Hematopoietic multipotent progenitor cell treated with erythropoietin and hydrocortisone succinate and interleukin-3 and kit ligand, for 15 days (in vitro differentiated cells): Measurements from ENCODE around the gene WDR90.

ENCODE experiments used
- DNase-seq: peaks from one replicate; pipeline ENCODE4 v3.0.0-alpha.2; 2015; ENCODE audit warnings: low spot score

WDR90 gene

GRCh38 chr16:648781-649589 lies at the start of gene WDR90:
TSS of gene WDR90 (plus strand) at chr16:649365. CDS start at chr16:649417, 52 bp downstream.
- peak; percentile 94 for DNase-seq

GRCh38 chr16:600781-601180 lies 48.4 kb upstream of the WDR90 start:
- DNase-seq: peak; percentile 24

- no peak for DNase-seq
These were observed 45.2 kb upstream of the WDR90 start for GRCh38 chr16:603933-604332.

GRCh38 chr16:606656-607307 lies 42.4 kb upstream of the WDR90 start:
- DNase-seq: no peak

GRCh38 chr16:608019-608418 lies 41.1 kb upstream of the WDR90 start:
- no peak for DNase-seq

DNA sequence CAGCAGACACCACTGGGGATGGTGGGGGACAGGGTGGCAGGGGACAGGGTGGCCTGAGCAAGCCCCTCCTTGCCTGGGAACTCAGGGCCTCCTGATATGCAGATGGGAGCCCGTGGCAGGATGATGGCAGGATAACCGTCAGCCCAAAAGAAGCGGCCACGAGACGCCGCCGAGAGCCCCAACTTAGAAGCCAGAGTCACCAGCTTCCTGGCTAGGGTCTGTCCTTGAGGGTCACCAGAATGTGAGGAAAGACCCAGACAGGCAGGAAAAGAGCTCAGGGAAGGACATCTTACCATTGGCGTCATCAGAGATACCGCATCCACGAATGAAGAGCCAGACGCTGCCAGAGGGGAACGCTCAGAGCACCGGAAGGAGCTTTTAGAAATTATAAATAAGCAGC lies 39.8 kb upstream of the WDR90 start:
- DNase-seq: no peak

DNA sequence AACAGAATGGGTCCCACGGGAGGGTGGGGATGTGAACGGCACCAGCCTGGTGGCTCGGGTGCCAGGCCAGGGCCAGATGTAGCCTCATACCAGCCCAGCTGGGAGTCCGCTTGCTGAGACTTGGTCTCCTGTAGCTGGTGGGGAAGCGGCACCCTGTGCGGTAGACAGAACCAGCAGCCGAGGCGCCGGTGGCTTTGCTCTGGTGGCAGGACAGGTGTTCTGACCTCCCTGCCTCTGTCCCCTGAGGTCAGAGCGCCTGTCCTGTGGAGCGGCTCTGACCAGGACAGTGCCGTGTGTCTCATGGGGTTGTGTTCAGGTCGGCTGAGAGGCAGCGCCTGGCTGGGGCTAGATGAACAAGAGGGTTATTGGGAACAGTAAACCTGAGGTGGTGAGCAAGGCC lies 39.2 kb upstream of the WDR90 start:
- no peak for DNase-seq

DNA sequence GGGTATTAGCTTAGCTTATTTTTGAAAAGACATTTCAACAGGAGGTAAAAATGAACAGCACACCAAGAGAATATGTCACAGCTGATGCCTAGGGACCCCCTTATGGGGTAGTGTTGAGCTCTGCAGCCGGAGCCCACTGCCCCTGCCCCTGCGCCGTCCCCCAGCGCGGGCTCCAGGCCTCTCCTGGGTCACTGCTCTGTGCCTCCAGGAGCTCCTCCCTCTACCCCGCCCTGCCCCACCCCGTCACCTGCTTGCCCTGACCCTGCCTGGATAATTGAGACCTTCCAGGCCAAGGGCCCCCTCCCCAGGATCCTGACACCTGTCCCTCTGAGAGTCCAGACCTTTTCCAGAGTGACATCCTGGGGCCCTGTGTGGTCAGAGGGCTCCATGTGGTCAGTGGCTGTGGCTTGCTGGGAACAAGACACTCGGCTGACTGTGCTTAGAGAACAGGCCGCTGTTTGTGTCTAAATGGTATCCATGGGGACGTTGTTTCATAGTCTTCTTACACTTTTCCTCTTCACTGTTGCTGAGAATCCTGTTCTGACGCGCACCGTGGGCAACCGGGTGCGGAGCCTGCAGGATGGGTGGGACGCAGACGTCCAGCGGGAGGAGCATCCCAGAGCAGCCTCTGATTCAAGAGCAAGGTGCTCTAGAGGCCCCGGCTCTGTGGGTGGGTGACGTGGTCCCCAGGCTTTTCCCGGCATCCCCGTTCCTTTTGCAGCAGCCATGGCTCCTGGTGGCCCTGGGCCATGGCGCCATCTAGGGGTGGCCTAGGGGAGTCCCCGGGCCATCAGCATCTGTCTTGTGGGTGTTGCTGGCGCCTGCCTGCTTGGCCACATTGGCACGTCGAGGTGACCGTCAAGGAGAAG lies 38.4 kb upstream of the WDR90 start:
- DNase-seq: peak; percentile 56

DNA sequence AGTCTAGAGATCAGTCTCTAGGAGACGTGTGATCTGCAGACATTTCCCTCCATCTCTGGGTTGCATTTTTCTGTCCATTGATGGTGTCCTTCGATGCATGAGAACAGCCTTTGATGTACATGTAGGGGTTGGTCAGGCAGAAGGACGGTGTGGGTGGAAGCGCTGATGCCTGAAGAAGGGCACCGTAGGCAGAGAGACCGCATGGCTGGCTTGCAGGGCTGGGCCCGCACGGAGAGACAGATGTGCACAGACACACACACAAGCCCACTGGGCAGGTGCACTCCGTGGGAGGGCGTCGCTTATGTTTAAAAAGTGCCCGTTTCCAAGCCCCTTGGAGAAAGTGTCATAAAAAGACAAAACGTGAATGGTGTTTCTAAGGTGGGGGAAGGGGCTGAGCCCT lies 34.0 kb upstream of the WDR90 start:
- DNase-seq: no peak

- no peak for DNase-seq
These were observed 32.2 kb upstream of the WDR90 start for GRCh38 chr16:616733-617586.

DNA sequence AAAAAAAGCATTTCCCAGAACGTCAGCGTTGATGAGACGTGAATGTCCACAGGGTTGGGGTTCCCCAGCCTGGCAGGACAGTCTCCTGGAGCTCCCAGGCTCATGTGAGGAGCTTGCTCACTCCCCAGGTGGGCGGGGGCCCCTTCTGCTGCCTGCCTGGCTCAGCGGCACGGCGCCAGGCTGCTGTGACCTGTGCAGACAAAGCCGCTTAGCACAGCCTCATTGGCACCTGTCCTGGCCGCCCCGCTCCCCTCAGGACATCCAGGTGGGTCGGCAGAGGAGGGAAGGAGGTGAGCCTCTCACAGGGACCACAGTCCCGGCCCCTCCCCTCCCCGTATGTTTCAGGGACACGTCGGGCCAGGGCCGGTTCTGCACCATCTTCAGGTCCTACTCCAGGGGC lies 31.3 kb upstream of the WDR90 start:
- no peak for DNase-seq

DNA sequence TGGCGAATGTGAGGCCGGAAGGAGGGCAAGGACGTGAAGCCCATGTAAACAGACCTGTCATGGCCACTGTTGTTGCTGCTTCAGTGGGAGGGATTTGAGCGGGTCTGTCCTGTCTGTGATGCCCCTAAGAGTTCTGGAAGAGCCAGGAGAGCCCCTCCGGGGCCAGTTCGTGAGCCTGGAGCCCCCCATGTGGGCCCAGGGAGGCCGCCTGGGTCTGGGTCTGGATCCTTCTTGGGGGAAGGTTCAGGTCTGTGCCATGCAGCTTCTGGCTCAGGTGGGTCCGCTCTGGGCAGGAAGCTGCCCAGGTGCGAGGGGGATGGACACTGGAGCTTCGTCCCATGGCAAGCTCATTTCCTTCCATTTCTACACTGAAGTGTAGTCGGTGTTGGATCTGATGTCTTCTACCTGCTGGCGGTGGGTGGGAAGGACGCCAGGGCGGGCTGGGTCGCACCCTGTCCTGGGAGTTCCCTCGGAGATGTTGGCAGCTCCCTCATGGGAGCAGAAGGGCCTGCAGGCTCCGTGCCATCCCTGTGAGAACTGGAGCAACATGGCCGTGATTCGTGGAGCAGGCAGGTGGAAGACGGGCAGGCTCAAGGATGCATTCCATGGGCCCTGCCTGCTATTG lies 29.6 kb upstream of the WDR90 start:
- no peak for DNase-seq

DNA sequence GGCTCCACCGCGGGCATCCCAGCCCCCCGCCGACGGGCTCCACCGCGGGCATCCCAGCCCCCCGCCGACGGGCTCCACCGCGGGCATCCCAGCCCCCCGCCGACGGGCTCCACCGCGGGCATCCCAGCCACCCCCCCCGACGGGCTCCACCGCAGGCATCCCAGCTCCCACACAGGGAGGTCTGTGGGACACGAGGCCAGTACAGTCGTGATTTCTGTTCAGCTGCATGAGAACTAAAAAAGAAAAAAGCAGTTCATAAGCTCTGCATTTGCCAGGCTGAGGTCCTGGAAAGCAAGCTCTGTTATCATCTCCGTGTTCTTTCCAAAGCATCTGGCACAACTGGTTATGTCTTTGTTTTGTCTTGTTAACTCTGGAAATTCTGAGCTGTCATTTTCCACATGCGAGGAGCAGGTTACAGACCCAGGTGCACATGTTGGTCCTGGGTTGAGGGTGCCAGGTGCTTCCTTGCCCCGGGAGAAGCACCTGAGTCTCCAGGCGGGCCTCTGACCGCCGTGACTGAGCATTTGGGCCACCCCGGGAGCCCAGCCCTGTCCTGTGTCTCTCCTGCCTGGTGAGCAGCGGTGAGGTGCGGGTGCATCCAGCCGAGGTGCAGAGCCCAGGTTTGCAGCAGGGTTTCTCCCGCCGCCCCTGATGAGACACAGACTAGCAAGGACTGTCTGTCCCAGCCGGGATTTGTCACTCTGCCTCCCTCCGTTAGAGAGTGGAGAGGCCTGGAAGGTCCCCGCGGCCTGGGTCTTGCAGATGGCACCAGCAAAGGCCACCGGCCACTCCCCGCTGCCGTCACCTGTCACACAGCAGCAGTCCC lies 28.3 kb upstream of the WDR90 start:
- no peak for DNase-seq

DNA sequence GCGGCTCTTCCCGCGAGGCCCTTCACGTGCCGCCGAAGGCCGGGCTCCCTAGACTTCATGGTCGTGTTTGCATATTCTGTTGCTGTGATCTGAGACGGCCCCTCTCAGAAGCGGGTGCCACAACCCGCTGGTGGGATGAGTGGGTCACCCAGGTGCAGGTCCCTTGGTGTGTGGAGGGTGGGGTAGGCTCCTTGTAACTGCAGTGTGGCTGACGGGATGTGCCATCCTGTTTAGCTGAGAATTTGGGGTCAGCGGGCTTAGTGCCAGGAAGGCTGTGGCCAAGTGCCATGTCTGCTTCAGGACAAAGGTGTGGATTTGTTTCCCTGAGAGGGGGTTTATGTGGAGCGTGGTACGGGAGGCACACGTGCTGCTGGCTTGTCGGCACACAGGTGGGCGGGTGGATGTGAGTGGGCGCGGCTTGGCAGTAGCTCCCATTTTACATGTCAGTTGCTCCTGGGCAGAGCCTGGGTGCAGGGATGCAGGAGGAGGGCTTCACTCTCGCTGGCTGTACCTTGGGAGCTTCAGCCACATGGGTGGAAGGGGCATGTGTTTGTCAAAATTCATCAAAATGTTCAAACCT lies 27.5 kb upstream of the WDR90 start:
- DNase-seq: peak; percentile 12

DNA sequence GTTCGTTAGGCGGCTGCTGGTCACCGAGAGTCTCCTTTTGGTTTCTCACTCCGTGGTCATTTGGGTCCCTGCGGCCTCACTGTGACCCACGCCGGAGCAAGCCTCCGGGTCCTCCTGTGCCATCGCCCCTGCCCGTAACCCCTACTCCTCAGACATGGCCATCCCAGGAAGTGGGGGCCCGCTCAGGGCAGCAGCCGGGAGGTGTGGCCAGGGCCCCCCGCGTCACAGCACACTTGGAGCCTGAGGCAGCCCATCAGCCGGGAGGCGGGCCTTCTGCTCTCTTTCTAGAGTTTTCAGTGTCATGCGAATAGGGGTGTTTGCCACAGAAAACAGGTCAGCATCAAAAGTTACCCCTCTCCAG lies 26.3 kb upstream of the WDR90 start:
- no peak for DNase-seq

GRCh38 chr16:624526-625070 lies 24.6 kb upstream of the WDR90 start:
- DNase-seq: no peak

- no peak for DNase-seq
These were observed 23.8 kb upstream of the WDR90 start for GRCh38 chr16:625117-625976.

DNA sequence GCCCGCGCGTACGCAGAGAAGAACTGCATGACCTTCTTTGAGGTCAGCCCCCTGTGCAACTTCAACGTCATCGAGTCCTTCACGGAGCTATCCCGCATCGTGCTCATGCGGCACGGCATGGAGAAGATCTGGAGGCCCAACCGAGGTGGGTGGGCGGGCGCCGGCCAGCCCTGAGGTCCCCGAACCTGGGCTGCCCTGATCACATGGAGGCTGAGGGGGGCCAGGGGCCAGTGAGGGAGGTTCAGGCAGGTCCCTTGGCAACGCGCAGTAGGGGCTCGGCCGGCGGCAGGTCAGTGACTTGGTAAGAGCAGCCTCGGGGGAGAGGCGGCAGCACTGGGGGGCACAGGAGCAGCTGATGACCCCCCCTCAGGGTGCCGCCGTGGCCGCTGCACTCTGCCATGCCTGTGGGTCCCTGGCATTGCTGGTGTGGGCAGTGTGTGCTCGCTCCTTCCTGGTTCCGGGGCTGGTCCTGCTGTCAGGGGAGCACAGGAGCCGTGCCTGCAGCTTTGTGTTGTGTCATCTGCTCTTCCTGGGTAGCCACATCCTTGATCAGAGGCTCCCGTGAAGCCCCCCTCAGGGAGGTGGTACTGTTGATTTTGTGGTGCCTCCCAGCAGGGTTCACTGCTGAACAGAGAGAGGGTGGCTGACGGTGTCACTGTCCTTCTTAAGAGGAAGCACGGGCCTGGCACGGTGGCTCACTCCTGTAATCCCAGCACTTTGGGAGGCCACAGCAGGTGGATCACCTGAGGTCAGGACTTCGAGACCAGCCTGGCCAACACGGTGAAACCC lies 23.0 kb upstream of the WDR90 start:
- DNase-seq: no peak
